Liver (tissue), 9 donors: ENCODE data around the gene NOS1AP. TPM values are rescaled to one million over a fixed set of nuclear protein-coding genes. Genes with fewer than 3 reads are reported as not detected.
A peak's percentile ranks its signal among the peaks of the same experiment; 100 is the strongest.

Experiments used
- DNase-seq: peaks from one replicate; pipeline ENCODE4 v3.0.0-alpha.2; 2017; ENCODE audit warnings: low spot score
- H3K27ac ChIP-seq, 2 donors: one replicate each; pipeline ENCODE4 v1.7.0; 2013; ENCODE audit warnings: inconsistent platforms in 2 of 2, low read length in 2 of 2, control low read depth in 1 of 2, low read depth in 1 of 2, mild to moderate bottlenecking in 1 of 2
- H3K27me3 ChIP-seq, 4 donors: one replicate each; pipeline versions ENCODE4 v1.6.1 to v1.7.0; 2013; ENCODE audit warnings: low read length in 3 of 4, inconsistent platforms in 1 of 4, mild to moderate bottlenecking in 1 of 4, moderate library complexity in 1 of 4; ENCODE audit not compliant: control insufficient read depth in 4 of 4, insufficient read depth in 4 of 4
- H3K36me3 ChIP-seq, 4 donors: one replicate each; pipeline versions ENCODE4 v1.6.1 to v1.7.0; 2013; ENCODE audit warnings: low read length in 3 of 4, mild to moderate bottlenecking in 3 of 4, low read depth in 1 of 4, moderate library complexity in 1 of 4; ENCODE audit not compliant: control insufficient read depth in 4 of 4, insufficient read depth in 3 of 4
- H3K4me1 ChIP-seq, 4 donors: one replicate each; pipeline versions ENCODE4 v1.6.1 to v1.7.0; 2013; ENCODE audit warnings: low read length in 3 of 4, mild to moderate bottlenecking in 3 of 4, moderate library complexity in 1 of 4; ENCODE audit not compliant: control insufficient read depth in 4 of 4, insufficient read depth in 4 of 4
- H3K4me3 ChIP-seq, 3 donors: one replicate each; pipeline versions ENCODE4 v1.6.1 to v1.7.0; 2013; ENCODE audit warnings: low read length in 3 of 3, control low read depth in 1 of 3, low read depth in 1 of 3, mild to moderate bottlenecking in 1 of 3
- H3K9ac ChIP-seq, 2 donors: one replicate each; pipeline ENCODE4 v1.7.0; 2013; ENCODE audit warnings: low read length in 2 of 2, mild to moderate bottlenecking in 2 of 2, moderate library complexity in 2 of 2, control low read depth in 1 of 2, low read depth in 1 of 2
- H3K9me3 ChIP-seq, 4 donors: one replicate each; pipeline versions ENCODE4 v1.6.1 to v1.7.0; 2013; ENCODE audit warnings: low read length in 3 of 4; ENCODE audit not compliant: control insufficient read depth in 4 of 4
- EGR1 ChIP-seq, 2 donors: IDR thresholded peaks; 2 replicates each; pipeline ENCODE4 v1.6.1; 2016 to 2018; ENCODE audit warnings: antibody characterized with exemption in 2 of 2, low read depth in 2 of 2
- FOXA1 ChIP-seq: IDR thresholded peaks from 2 replicates; pipeline ENCODE4 v1.6.1; 2016; ENCODE audit warnings: antibody characterized with exemption
- FOXA2 ChIP-seq: IDR thresholded peaks from 2 replicates; pipeline ENCODE4 v1.6.1; 2016; ENCODE audit warnings: antibody characterized with exemption
- GABPA ChIP-seq, 2 donors: IDR thresholded peaks in 1 of 2; conservative IDR thresholded peaks in 1 of 2; 2 replicates each; pipeline ENCODE4 v1.6.1; 2016; ENCODE audit warnings: antibody characterized with exemption in 2 of 2, mild to moderate bottlenecking in 1 of 2, moderate library complexity in 1 of 2
- HNF4A ChIP-seq, 2 donors: conservative IDR thresholded peaks; 2 replicates each; pipeline ENCODE4 v1.6.1; 2016; ENCODE audit warnings: antibody characterized with exemption in 2 of 2, mild to moderate bottlenecking in 2 of 2
- JUND ChIP-seq, 2 donors: IDR thresholded peaks; 2 replicates each; pipeline ENCODE4 v1.6.1; 2016; ENCODE audit warnings: antibody characterized with exemption in 2 of 2
- NR2F2 ChIP-seq: IDR thresholded peaks from 2 replicates; pipeline ENCODE4 v1.6.1; 2016; ENCODE audit warnings: antibody characterized with exemption
- RAD21 ChIP-seq, 2 donors: IDR thresholded peaks; 2 replicates each; pipeline ENCODE4 v1.6.1; 2016; ENCODE audit warnings: antibody characterized with exemption in 2 of 2, mild to moderate bottlenecking in 2 of 2
- RXRA ChIP-seq, 2 donors: IDR thresholded peaks; 2 replicates each; pipeline ENCODE4 v1.6.1; 2017 to 2018; ENCODE audit warnings: antibody characterized with exemption in 2 of 2, mild to moderate bottlenecking in 1 of 2
- SP1 ChIP-seq: IDR thresholded peaks from 2 replicates; pipeline ENCODE4 v1.6.1; 2018; ENCODE audit warnings: antibody characterized with exemption, mild to moderate bottlenecking
- TAF1 ChIP-seq: conservative IDR thresholded peaks from 2 replicates; pipeline ENCODE4 v1.6.1; 2016; ENCODE audit warnings: antibody characterized with exemption, mild to moderate bottlenecking
- YY1 ChIP-seq: IDR thresholded peaks from 2 replicates; pipeline ENCODE4 v1.6.1; 2016; ENCODE audit warnings: antibody characterized with exemption, mild to moderate bottlenecking
- ZBTB33 ChIP-seq: IDR thresholded peaks from 2 replicates; pipeline ENCODE4 v1.6.1; 2016; ENCODE audit warnings: antibody characterized with exemption
- WGBS: extraction: QIAGEN DNeasy Blood & Tissue Kit; methylation state at CpG from one replicate; pipeline ENCODE4 v1.1.7; 2013; 5-methylcytosine and 5-hydroxymethylcytosine counted together
- polyA plus RNA-seq, 2 donors: library from polyadenylated mRNA; stranded (reverse) in 1 of 2; unstranded in 1 of 2; fragments of 200-250 nt in 1 of 2; fragments of >200 nt in 1 of 2; fragmentation: Nextera tagmentation in 1 of 2; extraction: Ambion mirVana in 1 of 2; gene quantifications; one replicate each; pipeline versions ENCODE4 v1.2.1 to v1.2.3, GENCODE V29; 2013 to 2015
- total RNA-seq, 2 donors: library from RNA; depleted of rRNA; stranded (reverse); fragments of >200 nt; gene quantifications; one replicate each; pipeline ENCODE4 v1.2.3, GENCODE V29; 2014
- TF ChIP-seq, protein P1 (sequence below): IDR thresholded peaks from 2 replicates; pipeline ENCODE4 v1.6.1; 2016; ENCODE audit warnings: antibody characterized with exemption
- TF ChIP-seq, protein P2 (sequence below): fragments of 150-350 bp; IDR thresholded peaks from 2 replicates; pipeline ENCODE4 v1.5.1; 2017; ENCODE audit warnings: improper control_type of control experiment, low read depth, low read length; ENCODE audit not compliant: missing input control
- donor health status: healthy.
- donor health status: healthy.
- donor health status: healthy.
- donor health status: healthy.
- donor health status: healthy.

NOS1AP gene
- total and polyA plus RNA-seq, 4 donors: 1.4 to 13.0 (median 4.5) TPM

DNA sequence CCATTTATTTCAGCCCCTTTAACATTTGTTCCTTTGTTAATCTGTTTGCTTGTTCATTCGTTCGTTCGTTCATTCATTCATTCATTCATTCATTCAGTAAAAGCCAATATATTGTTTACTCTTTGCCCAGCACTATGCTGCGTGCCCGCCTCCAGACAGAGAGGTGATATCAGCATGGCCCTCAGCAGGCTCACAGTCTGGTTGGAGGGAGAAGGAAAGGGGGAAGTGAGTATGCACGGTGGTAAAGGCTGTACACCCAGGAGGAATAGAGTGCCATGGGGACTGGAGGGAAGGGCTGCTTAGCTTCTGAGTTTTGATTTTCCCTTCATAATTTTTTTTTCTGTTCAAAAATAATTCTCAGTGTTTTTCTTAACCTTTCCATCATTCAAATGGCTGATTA lies 144.7 kb downstream of the NOS1AP start:
- peaks cover 12 to 42% (median 28%) of the 10 kb centered on the region in 4 donors for H3K4me1 ChIP-seq
- no peak overlapping the region for H3K9ac ChIP-seq
- H3K36me3 ChIP-seq: no peaks in the 10 kb centered on the region
- H3K27me3 ChIP-seq: no peaks in the 10 kb centered on the region
- H3K4me3 ChIP-seq: no peak overlapping the region
- TF ChIP-seq GABPA (IDR thresholded peaks at IDR 0.05 in 1 of 2, conservative IDR thresholded peaks at IDR 0.05 in 1 of 2): no peak
- no peak for TF ChIP-seq TAF1
- TF ChIP-seq, protein P1, sequence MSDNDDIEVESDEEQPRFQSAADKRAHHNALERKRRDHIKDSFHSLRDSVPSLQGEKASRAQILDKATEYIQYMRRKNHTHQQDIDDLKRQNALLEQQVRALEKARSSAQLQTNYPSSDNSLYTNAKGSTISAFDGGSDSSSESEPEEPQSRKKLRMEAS: no peak
- TF ChIP-seq HNF4A (conservative IDR thresholded peaks at IDR 0.05): no peak
- TF ChIP-seq RXRA (IDR thresholded peaks at IDR 0.05): no peak
- no peak for TF ChIP-seq FOXA2
- no peak for TF ChIP-seq SP1
- TF ChIP-seq ZBTB33: no peak
- TF ChIP-seq JUND (IDR thresholded peaks at IDR 0.05): no peak
- no peak for TF ChIP-seq YY1
- no peak for TF ChIP-seq RAD21 (IDR thresholded peaks at IDR 0.05)
- no peak for TF ChIP-seq EGR1 (IDR thresholded peaks at IDR 0.05; ENCODE audit: low read depth in 2 of 2)
- TF ChIP-seq, protein P2, sequence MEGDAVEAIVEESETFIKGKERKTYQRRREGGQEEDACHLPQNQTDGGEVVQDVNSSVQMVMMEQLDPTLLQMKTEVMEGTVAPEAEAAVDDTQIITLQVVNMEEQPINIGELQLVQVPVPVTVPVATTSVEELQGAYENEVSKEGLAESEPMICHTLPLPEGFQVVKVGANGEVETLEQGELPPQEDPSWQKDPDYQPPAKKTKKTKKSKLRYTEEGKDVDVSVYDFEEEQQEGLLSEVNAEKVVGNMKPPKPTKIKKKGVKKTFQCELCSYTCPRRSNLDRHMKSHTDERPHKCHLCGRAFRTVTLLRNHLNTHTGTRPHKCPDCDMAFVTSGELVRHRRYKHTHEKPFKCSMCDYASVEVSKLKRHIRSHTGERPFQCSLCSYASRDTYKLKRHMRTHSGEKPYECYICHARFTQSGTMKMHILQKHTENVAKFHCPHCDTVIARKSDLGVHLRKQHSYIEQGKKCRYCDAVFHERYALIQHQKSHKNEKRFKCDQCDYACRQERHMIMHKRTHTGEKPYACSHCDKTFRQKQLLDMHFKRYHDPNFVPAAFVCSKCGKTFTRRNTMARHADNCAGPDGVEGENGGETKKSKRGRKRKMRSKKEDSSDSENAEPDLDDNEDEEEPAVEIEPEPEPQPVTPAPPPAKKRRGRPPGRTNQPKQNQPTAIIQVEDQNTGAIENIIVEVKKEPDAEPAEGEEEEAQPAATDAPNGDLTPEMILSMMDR: no peak
- TF ChIP-seq NR2F2: no peak
- TF ChIP-seq FOXA1: no peak
- peak overlapping the region in 1 of 2 donors; percentile 64 for H3K27ac ChIP-seq
- H3K9me3 ChIP-seq: no peaks in the 10 kb centered on the region
- 68% methylated on average over 6 of the region's 6 CpGs for WGBS
- no peak for DNase-seq

DNA sequence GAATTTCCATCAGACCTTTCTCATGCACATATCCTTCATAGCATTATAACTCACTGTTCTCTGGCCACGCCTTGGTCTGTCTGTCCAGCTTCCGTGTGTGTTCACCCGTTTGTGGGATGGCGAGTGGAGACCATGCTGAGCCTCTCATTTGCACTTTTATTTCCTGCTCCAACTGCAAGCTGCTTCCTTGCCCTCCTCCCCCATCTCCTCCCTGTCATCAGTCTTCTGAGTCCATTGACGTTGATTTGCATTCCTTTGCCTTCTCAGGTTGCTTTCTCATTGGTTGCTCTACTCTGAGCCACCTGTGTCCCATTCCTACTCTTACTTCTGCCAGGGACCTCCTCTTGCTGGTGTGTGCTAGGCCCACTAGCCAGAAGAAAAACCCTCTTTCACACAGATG lies 146.4 kb downstream of the NOS1AP start:
- Histone ChIP-seq H3K27ac (no peak overlapping the region), H3K4me1 (peaks cover 12 to 38% (median 28%) of the 10 kb centered on the region in 4 donors), H3K4me3 (no peak overlapping the region), H3K36me3 (no peaks in the 10 kb centered on the region), H3K27me3 (no peaks in the 10 kb centered on the region), H3K9me3 (no peaks in the 10 kb centered on the region), H3K9ac (no peak overlapping the region)
- TF ChIP-seq, protein P2: no peak
- WGBS: 68% methylated on average over 5 of the region's 5 CpGs
- no peak for DNase-seq
